GM12878 (cell line): ENCODE results near the gene CENPH. TPM values are rescaled to one million over a fixed set of nuclear protein-coding genes. Genes with fewer than 3 reads are reported as not detected.
A peak's percentile ranks its signal among the peaks of the same experiment; 100 is the strongest.

Experiments
- BCLAF1 ChIP-seq: fragments of 450-650 bp; IDR thresholded peaks from 2 replicates; pipeline ENCODE4 v1.6.1; 2017; ENCODE audit warnings: antibody characterized with exemption, mild to moderate bottlenecking, moderate library complexity
- BMI1 ChIP-seq: fragments of 450-650 bp; IDR thresholded peaks from 2 replicates; pipeline ENCODE4 v1.6.1; 2016; ENCODE audit warnings: mild to moderate bottlenecking, moderate library complexity, borderline replicate concordance
- CBX3 ChIP-seq: fragments of 200-600 bp; sonication (generic); IDR thresholded peaks from 2 replicates; pipeline ENCODE4 v1.6.1; 2016; ENCODE audit warnings: low read depth, borderline replicate concordance
- EGR1 ChIP-seq, 2 experiments: IDR thresholded peaks; 1 replicate in 1 of 2; 2 replicates in 1 of 2; pipeline ENCODE4 v1.6.1; 2011 to 2012; ENCODE audit warnings: low read depth in 2 of 2, low read length in 2 of 2, borderline replicate concordance in 1 of 2, mild to moderate bottlenecking in 1 of 2, moderate library complexity in 1 of 2
- HDAC6 ChIP-seq: fragments of 200-600 bp; sonication (generic); IDR thresholded peaks from one replicate; pipeline ENCODE4 v1.8.0; 2017; ENCODE audit warnings: antibody characterized with exemption; ENCODE audit not compliant: unreplicated experiment
- IRF3 ChIP-seq: fragments of 450-650 bp; IDR thresholded peaks from 2 replicates; pipeline ENCODE4 v1.6.1; 2014; ENCODE audit warnings: mild to moderate bottlenecking
- KLF5 ChIP-seq: fragments of 450-650 bp; IDR thresholded peaks from 2 replicates; pipeline ENCODE4 v1.6.1; 2014; ENCODE audit warnings: mild to moderate bottlenecking; ENCODE audit not compliant: partially characterized antibody
- MEF2A ChIP-seq: IDR thresholded peaks from 2 replicates; pipeline ENCODE4 v1.6.1; 2011; ENCODE audit warnings: low read depth, mild to moderate bottlenecking, low read length, moderate library complexity; ENCODE audit not compliant: insufficient read depth
- NBN ChIP-seq: fragments of 450-650 bp; IDR thresholded peaks from 2 replicates; pipeline ENCODE4 v1.6.1; 2016
- NRF1 ChIP-seq: conservative IDR thresholded peaks from 2 replicates; pipeline ENCODE4 v1.6.1; 2011; ENCODE audit warnings: mild to moderate bottlenecking, low read depth, low read length, improper control_type of control experiment
- RBBP5 ChIP-seq: fragments of 200-600 bp; sonication (generic); conservative IDR thresholded peaks from 2 replicates; pipeline ENCODE4 v1.6.1; 2016
- RELB ChIP-seq: fragments of 450-650 bp; IDR thresholded peaks from 2 replicates; pipeline ENCODE4 v1.6.1; 2017; ENCODE audit warnings: low read depth, mild to moderate bottlenecking, moderate library complexity
- SPI1 ChIP-seq: IDR thresholded peaks from 2 replicates; pipeline ENCODE4 v1.6.1; 2011; ENCODE audit warnings: low read depth, mild to moderate bottlenecking, low read length, moderate library complexity, borderline replicate concordance; ENCODE audit not compliant: insufficient read depth
- SRF ChIP-seq, 2 experiments: IDR thresholded peaks; 2 replicates each; pipeline ENCODE4 v1.6.1; 2011; ENCODE audit warnings: low read depth in 2 of 2, low read length in 2 of 2, mild to moderate bottlenecking in 1 of 2, moderate library complexity in 1 of 2
- SUPT20H ChIP-seq: IDR thresholded peaks from 2 replicates; pipeline ENCODE4 v1.6.1; 2011; ENCODE audit warnings: low read depth, mild to moderate bottlenecking, low read length, moderate library complexity, borderline replicate concordance; ENCODE audit not compliant: control insufficient read depth
- YBX1 ChIP-seq: fragments of 450-650 bp; IDR thresholded peaks from 2 replicates; pipeline ENCODE4 v1.6.1; 2016; ENCODE audit warnings: antibody characterized with exemption
- ZNF274 ChIP-seq: IDR thresholded peaks from one replicate; pipeline ENCODE4 v1.8.0; 2011; ENCODE audit not compliant: insufficient read length, insufficient read depth
- ZNF592 ChIP-seq: fragments of 450-650 bp; IDR thresholded peaks from 2 replicates; pipeline ENCODE4 v1.6.1; 2017; ENCODE audit warnings: mild to moderate bottlenecking, moderate library complexity
- polyA plus RNA-seq, 11 experiments: library from polyadenylated mRNA; depleted of rRNA in 4 of 11; unstranded in 6 of 11; stranded (reverse) in 5 of 11; fragments of >200 nt; fragmentation: Nextera tagmentation in 4 of 11; fragmentation: Illumina TruSeq in 1 of 11; extraction: Ambion mirVana in 4 of 11; extraction: Trizol in 1 of 11; gene quantifications; 1 replicate in 1 of 11; 2 replicates in 10 of 11; pipeline versions ENCODE4 v1.2.1 to v1.2.3, GENCODE V29; 2011 to 2016; ENCODE audit warnings: inconsistent platforms in 2 of 11, missing spikeins in 2 of 11, low read depth in 1 of 11
- total RNA-seq, 4 experiments: library from RNA; depleted of rRNA in 3 of 4; stranded (reverse); fragments of >200 nt in 3 of 4; fragmentation: Illumina TruSeq in 1 of 4; extraction: Trizol in 1 of 4; gene quantifications; 2 replicates each; pipeline versions ENCODE4 v1.2.1 to v1.2.3, GENCODE V29; 2013 to 2021

The CENPH gene
- total and polyA plus RNA-seq, 10 of the 15 experiments (the other 5 are each of a cell fraction or from before 2014, with no cell fraction given): 7.3 to 65.6 (median 45.9) TPM

- TF ChIP-seq YBX1: no peak
- TF ChIP-seq MEF2A: 0 out of 2 replicates have a peak, but pooled peaks have one; percentile 4
- 0 out of 2 replicates have a peak, but pooled peaks have one; percentile 13 for TF ChIP-seq NBN
- no peak for TF ChIP-seq RBBP5
- no peak for TF ChIP-seq HDAC6
- no peak for TF ChIP-seq IRF3
- 0 out of 2 replicates have a peak, but pooled peaks have one; percentile 1 for TF ChIP-seq SPI1
- TF ChIP-seq BMI1: peak; percentile 96
- TF ChIP-seq RELB: peak; percentile 81
- no peak for TF ChIP-seq NRF1
- TF ChIP-seq SRF (IDR thresholded peaks at IDR 0.05; ENCODE audit: low read depth in 2 of 2, low read length in 2 of 2): no peak
- peak in 1 of 2 experiments; percentile 42; a peak in 1 of 3 replicates for TF ChIP-seq EGR1 (IDR thresholded peaks at IDR 0.05; ENCODE audit: borderline replicate concordance in 1 of 2, low read depth in 2 of 2, low read length in 2 of 2)
- no peak for TF ChIP-seq SUPT20H
- TF ChIP-seq BCLAF1: no peak
- no peak for TF ChIP-seq ZNF274
- no peak for TF ChIP-seq CBX3
- TF ChIP-seq KLF5: peak; percentile 41
- no peak for TF ChIP-seq ZNF592
These were observed at the start of gene CENPH (continued) for GRCh38 chr5:69189162-69190086.
